Endodermal cell (in vitro differentiated cells): ENCODE measurements around the gene IMMP2L. TPM values are rescaled to one million over a fixed set of nuclear protein-coding genes. Genes with fewer than 3 reads are reported as not detected.

Source experiments
- DNase-seq: peaks from one replicate; pipeline ENCODE4 v3.0.0-alpha.2; 2017
- H3K27ac ChIP-seq: 2 replicates; pipeline ENCODE4 v1.5.1; 2013; ENCODE audit warnings: mild to moderate bottlenecking, low read depth, low read length, moderate library complexity
- H3K27me3 ChIP-seq: 2 replicates; pipeline ENCODE4 v1.6.1; 2013; ENCODE audit warnings: mild to moderate bottlenecking, low read length, moderate library complexity; ENCODE audit not compliant: insufficient read depth, control insufficient read depth, poor library complexity, severe bottlenecking
- H3K36me3 ChIP-seq: 2 replicates; pipeline ENCODE4 v1.7.0; 2013; ENCODE audit warnings: mild to moderate bottlenecking, low read length, moderate library complexity; ENCODE audit not compliant: control insufficient read depth, insufficient read depth
- H3K4me1 ChIP-seq: one replicate; pipeline ENCODE4 v1.7.0; 2013; ENCODE audit warnings: low read length; ENCODE audit not compliant: control insufficient read depth, insufficient read depth
- H3K4me3 ChIP-seq: 2 replicates; pipeline ENCODE4 v1.5.1; 2013; ENCODE audit warnings: mild to moderate bottlenecking, low read length, moderate library complexity
- H3K9ac ChIP-seq: 2 replicates; pipeline ENCODE4 v1.6.1; 2013; ENCODE audit warnings: mild to moderate bottlenecking, low read length, moderate library complexity; ENCODE audit not compliant: poor library complexity, severe bottlenecking; ENCODE audit errors: extremely low read depth
- H3K9me3 ChIP-seq: 2 replicates; pipeline ENCODE4 v1.6.1; 2013; ENCODE audit warnings: mild to moderate bottlenecking, low read length, moderate library complexity; ENCODE audit not compliant: control insufficient read depth
- H3K27ac Mint-ChIP-seq: 2 replicates; pipeline ENCODE4 v1.8.0; 2020; ENCODE audit warnings: mixed read lengths
- H3K27me3 Mint-ChIP-seq: 2 replicates; pipeline ENCODE4 v1.8.0; 2021; ENCODE audit warnings: mild to moderate bottlenecking, mixed read lengths; ENCODE audit not compliant: insufficient read depth
- H3K36me3 Mint-ChIP-seq: 2 replicates; pipeline ENCODE4 v1.8.0; 2020; ENCODE audit warnings: low read depth, mixed read lengths
- H3K4me1 Mint-ChIP-seq: 2 replicates; pipeline ENCODE4 v1.8.0; 2020; ENCODE audit warnings: mixed read lengths
- H3K4me3 Mint-ChIP-seq: 2 replicates; pipeline ENCODE4 v1.8.0; 2020; ENCODE audit warnings: mild to moderate bottlenecking, moderate library complexity, mixed read lengths
- H3K9me3 Mint-ChIP-seq: 2 replicates; pipeline ENCODE4 v1.8.0; 2020; ENCODE audit warnings: mild to moderate bottlenecking, mixed read lengths
- CTCF ChIP-seq: fragments of 200-600 bp; sonication (generic); conservative IDR thresholded peaks from 2 replicates; pipeline ENCODE4 v1.5.0; 2021; ENCODE audit warnings: antibody characterized with exemption, mild to moderate bottlenecking
- WGBS, 2 experiments: methylation state at CpG; one replicate each; pipeline versions ENCODE4 v1.1.5 to v1.1.7; 2013; ENCODE audit warnings: missing lambda C conversion rate in 2 of 2, mixed read lengths in 1 of 2; ENCODE audit not compliant: insufficient coverage in 1 of 2, insufficient read length in 1 of 2; 5-methylcytosine and 5-hydroxymethylcytosine counted together
- total RNA-seq, 2 donors: library from RNA; stranded (reverse); fragmentation: NEBNext Ultra II Directional in 1 of 2; extraction: Animal tissue kit (Norgen Biotek cat#: 25700) in 1 of 2; gene quantifications; 2 replicates in 1 of 2; 3 replicates in 1 of 2; pipeline ENCODE4 v1.2.1, GENCODE V29; 2021

The IMMP2L gene
- total RNA-seq, 2 donors from 2014 or later: 17.7 to 19.4 TPM

- Mint-ChIP-seq H3K27me3 (no peaks in the 10 kb centered on the region), H3K36me3 (no peaks in the 10 kb centered on the region), H3K4me1 (no peaks in the 10 kb centered on the region), H3K27ac (no peak overlapping the region), H3K9me3 (peaks cover 7% of the 10 kb centered on the region), H3K4me3 (no peak overlapping the region)
- 89 to 93% methylated on average over 3 of the region's 3 CpGs for WGBS, 2 experiments
- no peak overlapping the region for H3K4me3 ChIP-seq
- no peak overlapping the region for H3K27ac ChIP-seq
- no peaks in the 10 kb centered on the region for H3K27me3 ChIP-seq
- no peak for TF ChIP-seq CTCF
- no peak overlapping the region for H3K9ac ChIP-seq
- no peaks in the 10 kb centered on the region for H3K4me1 ChIP-seq
- H3K9me3 ChIP-seq: no peaks in the 10 kb centered on the region
- DNase-seq: no peak
- no peaks in the 10 kb centered on the region for H3K36me3 ChIP-seq
Observed at GRCh38 chr7:111439977-111440376, 122.3 kb downstream of the IMMP2L start.

- no peak for DNase-seq
- no peaks in the 10 kb centered on the region for H3K27me3 Mint-ChIP-seq
- H3K27ac ChIP-seq: peak overlapping the region; percentile 87
- no peaks in the 10 kb centered on the region for H3K4me1 Mint-ChIP-seq
- H3K4me1 ChIP-seq: no peaks in the 10 kb centered on the region
- H3K27me3 ChIP-seq: no peaks in the 10 kb centered on the region
- WGBS, 2 experiments: 80 to 91% methylated on average over 2 to 3 of the region's 3 CpGs
- no peak for TF ChIP-seq CTCF
- H3K36me3 Mint-ChIP-seq: peaks cover 3% of the 10 kb centered on the region
- no peaks in the 10 kb centered on the region for H3K36me3 ChIP-seq
- no peak overlapping the region for H3K4me3 ChIP-seq
- no peak overlapping the region for H3K4me3 Mint-ChIP-seq
- no peak overlapping the region for H3K27ac Mint-ChIP-seq
- peaks cover 11% of the 10 kb centered on the region for H3K9me3 ChIP-seq
- H3K9me3 Mint-ChIP-seq: peaks cover 17% of the 10 kb centered on the region
- no peak overlapping the region for H3K9ac ChIP-seq
Observed at GRCh38 chr7:111438369-111439289, 123.7 kb downstream of the IMMP2L start.

- Mint-ChIP-seq H3K4me1 (peaks cover 2% of the 10 kb centered on the region), H3K4me3 (no peak overlapping the region), H3K9me3 (peaks cover 26% of the 10 kb centered on the region), H3K36me3 (peaks cover 11% of the 10 kb centered on the region), H3K27me3 (no peaks in the 10 kb centered on the region), H3K27ac (no peak overlapping the region)
- H3K9me3 ChIP-seq: peaks cover 16% of the 10 kb centered on the region
- H3K4me3 ChIP-seq: no peak overlapping the region
- no peaks in the 10 kb centered on the region for H3K36me3 ChIP-seq
- no peak overlapping the region for H3K27ac ChIP-seq
- H3K9ac ChIP-seq: no peak overlapping the region
- DNase-seq: no peak
- H3K27me3 ChIP-seq: no peaks in the 10 kb centered on the region
- 82 to 88% methylated on average over 1 to 2 of the region's 2 CpGs for WGBS, 2 experiments
- TF ChIP-seq CTCF: no peak
- H3K4me1 ChIP-seq: no peaks in the 10 kb centered on the region
Observed at GRCh38 chr7:111437736-111438135, 124.6 kb downstream of the IMMP2L start.
